HL-60 (cell line): Measurements from ENCODE around the gene AMOT.

ENCODE experiments used
- DNase-seq, 2 experiments: peaks; one replicate each; pipeline ENCODE4 v3.0.0-alpha.2; 2010 to 2020; ENCODE audit warnings: low read depth in 1 of 2, low spot score in 1 of 2
- H3K27ac ChIP-seq: fragments of 250-450 bp; sonication (Bioruptor Pico); replicated peaks from 2 replicates; pipeline ENCODE4 v1.5.1; 2020; ENCODE audit warnings: mild to moderate bottlenecking, moderate library complexity
- H3K27me3 ChIP-seq: fragments of 250-450 bp; sonication (Bioruptor Pico); 2 replicates; pipeline ENCODE4 v1.5.1; 2021; ENCODE audit warnings: mild to moderate bottlenecking, moderate library complexity; ENCODE audit not compliant: insufficient read depth, poor library complexity, severe bottlenecking
- H3K4me3 ChIP-seq: replicated peaks from 2 replicates; pipeline ENCODE4 v1.5.1; 2011; ENCODE audit warnings: mild to moderate bottlenecking, control low read depth, low read length; ENCODE audit not compliant: insufficient read depth
- GABPA ChIP-seq: IDR thresholded peaks from 2 replicates; pipeline ENCODE4 v1.6.1; 2012; ENCODE audit warnings: low read depth
- POLR2AphosphoS5 ChIP-seq: IDR thresholded peaks from 2 replicates; pipeline ENCODE4 v1.6.1; 2012; ENCODE audit warnings: low read depth
- SPI1 ChIP-seq: IDR thresholded peaks from 2 replicates; pipeline ENCODE4 v1.6.1; 2012; ENCODE audit warnings: low read depth, mild to moderate bottlenecking, borderline replicate concordance
- TF ChIP-seq, protein P1 (sequence below): IDR thresholded peaks from one replicate; pipeline ENCODE4 v1.5.1; 2011; ENCODE audit warnings: low read length, control low read depth, inconsistent platforms; ENCODE audit not compliant: insufficient read depth
- TF ChIP-seq, protein P2 (sequence below): IDR thresholded peaks from 2 replicates; pipeline ENCODE4 v1.6.1; 2012; ENCODE audit warnings: low read depth; ENCODE audit not compliant: insufficient replicate concordance

The AMOT gene

DNA sequence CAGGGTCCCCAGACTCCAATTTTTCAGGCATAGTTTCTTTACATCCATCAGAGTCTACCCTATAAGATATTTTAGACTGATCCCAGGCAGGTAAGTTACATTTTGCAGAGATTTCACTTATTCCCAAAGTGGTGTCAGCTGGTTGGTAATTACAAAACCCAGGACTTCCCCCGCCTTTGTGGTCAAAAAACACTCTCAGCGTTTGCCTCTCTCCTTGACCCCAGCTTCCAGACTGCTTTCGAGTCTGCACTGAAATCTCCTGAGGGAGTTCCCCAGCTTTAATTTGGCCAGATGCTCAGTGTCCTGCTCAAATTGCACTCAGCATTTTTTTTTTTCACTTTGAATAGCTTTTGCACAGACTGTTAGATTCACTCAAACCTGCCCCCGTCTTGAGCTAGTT, 11.2 kb upstream of the AMOT start:
- no peak for TF ChIP-seq SPI1
- TF ChIP-seq POLR2AphosphoS5 = no peak
- TF ChIP-seq, protein P1, sequence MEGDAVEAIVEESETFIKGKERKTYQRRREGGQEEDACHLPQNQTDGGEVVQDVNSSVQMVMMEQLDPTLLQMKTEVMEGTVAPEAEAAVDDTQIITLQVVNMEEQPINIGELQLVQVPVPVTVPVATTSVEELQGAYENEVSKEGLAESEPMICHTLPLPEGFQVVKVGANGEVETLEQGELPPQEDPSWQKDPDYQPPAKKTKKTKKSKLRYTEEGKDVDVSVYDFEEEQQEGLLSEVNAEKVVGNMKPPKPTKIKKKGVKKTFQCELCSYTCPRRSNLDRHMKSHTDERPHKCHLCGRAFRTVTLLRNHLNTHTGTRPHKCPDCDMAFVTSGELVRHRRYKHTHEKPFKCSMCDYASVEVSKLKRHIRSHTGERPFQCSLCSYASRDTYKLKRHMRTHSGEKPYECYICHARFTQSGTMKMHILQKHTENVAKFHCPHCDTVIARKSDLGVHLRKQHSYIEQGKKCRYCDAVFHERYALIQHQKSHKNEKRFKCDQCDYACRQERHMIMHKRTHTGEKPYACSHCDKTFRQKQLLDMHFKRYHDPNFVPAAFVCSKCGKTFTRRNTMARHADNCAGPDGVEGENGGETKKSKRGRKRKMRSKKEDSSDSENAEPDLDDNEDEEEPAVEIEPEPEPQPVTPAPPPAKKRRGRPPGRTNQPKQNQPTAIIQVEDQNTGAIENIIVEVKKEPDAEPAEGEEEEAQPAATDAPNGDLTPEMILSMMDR = no peak
- TF ChIP-seq, protein P2, sequence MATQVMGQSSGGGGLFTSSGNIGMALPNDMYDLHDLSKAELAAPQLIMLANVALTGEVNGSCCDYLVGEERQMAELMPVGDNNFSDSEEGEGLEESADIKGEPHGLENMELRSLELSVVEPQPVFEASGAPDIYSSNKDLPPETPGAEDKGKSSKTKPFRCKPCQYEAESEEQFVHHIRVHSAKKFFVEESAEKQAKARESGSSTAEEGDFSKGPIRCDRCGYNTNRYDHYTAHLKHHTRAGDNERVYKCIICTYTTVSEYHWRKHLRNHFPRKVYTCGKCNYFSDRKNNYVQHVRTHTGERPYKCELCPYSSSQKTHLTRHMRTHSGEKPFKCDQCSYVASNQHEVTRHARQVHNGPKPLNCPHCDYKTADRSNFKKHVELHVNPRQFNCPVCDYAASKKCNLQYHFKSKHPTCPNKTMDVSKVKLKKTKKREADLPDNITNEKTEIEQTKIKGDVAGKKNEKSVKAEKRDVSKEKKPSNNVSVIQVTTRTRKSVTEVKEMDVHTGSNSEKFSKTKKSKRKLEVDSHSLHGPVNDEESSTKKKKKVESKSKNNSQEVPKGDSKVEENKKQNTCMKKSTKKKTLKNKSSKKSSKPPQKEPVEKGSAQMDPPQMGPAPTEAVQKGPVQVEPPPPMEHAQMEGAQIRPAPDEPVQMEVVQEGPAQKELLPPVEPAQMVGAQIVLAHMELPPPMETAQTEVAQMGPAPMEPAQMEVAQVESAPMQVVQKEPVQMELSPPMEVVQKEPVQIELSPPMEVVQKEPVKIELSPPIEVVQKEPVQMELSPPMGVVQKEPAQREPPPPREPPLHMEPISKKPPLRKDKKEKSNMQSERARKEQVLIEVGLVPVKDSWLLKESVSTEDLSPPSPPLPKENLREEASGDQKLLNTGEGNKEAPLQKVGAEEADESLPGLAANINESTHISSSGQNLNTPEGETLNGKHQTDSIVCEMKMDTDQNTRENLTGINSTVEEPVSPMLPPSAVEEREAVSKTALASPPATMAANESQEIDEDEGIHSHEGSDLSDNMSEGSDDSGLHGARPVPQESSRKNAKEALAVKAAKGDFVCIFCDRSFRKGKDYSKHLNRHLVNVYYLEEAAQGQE = no peak
- no peak for TF ChIP-seq GABPA
- Histone ChIP-seq H3K27ac (no peak overlapping the region), H3K27me3 (no peaks in the 10 kb centered on the region), H3K4me3 (no peak overlapping the region)
- DNase-seq = no peak

DNA sequence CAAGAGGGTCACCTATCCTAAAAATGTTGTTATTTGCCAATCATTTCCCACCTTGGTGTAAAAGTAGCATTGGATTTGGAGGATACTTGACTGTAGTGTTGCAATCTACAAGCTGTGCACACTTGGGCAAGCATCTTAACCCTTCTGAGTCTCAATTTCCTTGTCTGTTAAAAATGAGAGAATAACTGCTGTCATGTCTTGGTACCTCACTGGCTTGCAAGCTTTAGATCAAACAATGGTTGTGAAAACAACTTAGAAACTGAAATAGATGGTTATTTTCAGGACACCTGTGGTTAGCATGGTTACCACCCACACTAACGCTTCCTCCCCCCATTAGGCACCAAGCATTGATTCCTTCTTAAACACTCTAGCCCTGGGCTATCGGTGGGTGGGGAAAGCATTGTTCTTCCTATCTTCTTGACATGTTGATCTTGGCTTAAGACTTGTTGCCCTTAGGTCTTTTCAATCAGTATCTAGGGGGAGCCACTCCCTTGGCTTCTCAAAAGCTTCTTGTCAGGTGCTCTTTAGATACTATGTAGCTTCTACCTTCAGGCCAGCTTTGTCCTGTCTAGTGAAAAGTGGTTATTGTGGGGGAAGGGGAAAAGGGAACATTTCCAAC, 10.6 kb upstream of the AMOT start:
- H3K27ac ChIP-seq = no peak overlapping the region
- no peak for TF ChIP-seq SPI1
- TF ChIP-seq, protein P2 = no peak
- no peak for TF ChIP-seq GABPA

DNA sequence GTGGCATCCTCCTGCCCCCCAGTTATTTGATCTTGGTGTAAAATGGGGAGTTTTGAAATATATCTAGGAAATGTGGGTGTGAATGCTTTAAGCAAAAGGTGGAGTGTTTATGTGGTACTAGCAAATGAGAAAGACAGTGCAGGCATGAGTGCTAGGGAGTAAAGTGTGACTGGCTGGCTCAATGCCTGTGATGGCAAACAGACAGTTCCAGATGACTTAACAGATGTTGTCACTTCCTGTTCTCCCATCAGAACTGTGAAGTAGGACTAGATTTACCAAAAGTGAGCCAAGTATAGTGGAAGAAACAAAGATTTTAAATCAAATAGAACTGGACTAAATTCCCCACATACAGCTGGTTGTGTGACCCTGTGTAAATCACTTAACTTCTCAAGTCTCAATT, 8.4 kb upstream of the AMOT start:
- Histone ChIP-seq H3K27me3 (no peaks in the 10 kb centered on the region), H3K27ac (no peak overlapping the region), H3K4me3 (no peak overlapping the region)
- no peak for DNase-seq
- TF ChIP-seq SPI1 (no peak), GABPA (no peak), POLR2AphosphoS5 (no peak)
- TF ChIP-seq, protein P1 = no peak
- TF ChIP-seq, protein P2 = no peak

More for the DNA sequence above, 10.6 kb upstream of the AMOT start:
- Histone ChIP-seq H3K27me3 (no peaks in the 10 kb centered on the region), H3K4me3 (no peak overlapping the region)
- no peak for DNase-seq
